KOPT-K1 (cell line): ENCODE measurements around the gene SOCS1.
A peak's percentile ranks its signal among the peaks of the same experiment; 100 is the strongest.

Experiments used
- H3K27ac ChIP-seq: fragments of 200-600 bp; sonication (generic); 2 replicates; pipeline ENCODE4 v1.5.1; 2016; ENCODE audit warnings: antibody characterized with exemption, mild to moderate bottlenecking, low read depth, low read length; ENCODE audit not compliant: poor library complexity, severe bottlenecking
- H3K36me3 ChIP-seq: fragments of 200-600 bp; sonication (generic); 2 replicates; pipeline ENCODE4 v1.5.1; 2017; ENCODE audit warnings: antibody characterized with exemption, mild to moderate bottlenecking, low read length, moderate library complexity; ENCODE audit not compliant: insufficient read depth
- H3K9me3 ChIP-seq: fragments of 200-600 bp; sonication (generic); 2 replicates; pipeline ENCODE4 v1.5.1; 2017; ENCODE audit warnings: antibody characterized with exemption, low read length, mild to moderate bottlenecking; ENCODE audit not compliant: insufficient read depth, poor library complexity, severe bottlenecking

SOCS1 gene

DNA sequence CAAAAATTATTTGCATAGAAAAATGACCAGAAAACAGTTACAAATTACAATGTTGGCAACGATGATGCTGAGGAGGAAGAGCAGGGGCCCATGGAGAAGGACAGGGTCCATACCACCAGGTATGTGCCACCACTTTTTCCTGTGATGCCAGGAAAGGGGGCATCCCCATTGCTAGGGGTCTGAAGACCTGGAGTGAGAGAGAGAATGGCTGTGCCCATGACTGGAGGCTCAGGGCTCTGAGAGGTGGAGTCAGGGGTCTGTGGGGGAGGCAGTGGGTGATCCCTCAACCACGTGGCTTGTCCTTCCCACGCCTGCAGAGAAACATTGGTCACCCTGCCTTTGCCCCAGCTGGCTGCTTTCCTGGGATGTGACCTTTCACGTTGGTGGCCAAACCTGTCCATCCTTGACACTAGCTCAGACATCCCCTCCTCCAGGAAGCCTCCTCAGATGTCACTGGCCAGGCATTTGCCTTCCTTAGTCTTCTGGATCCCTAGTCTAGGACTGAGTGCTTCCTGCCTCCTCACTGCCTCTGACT lies 51.4 kb downstream of the SOCS1 start:
- Histone ChIP-seq H3K36me3 (no peaks in the 10 kb centered on the region), H3K27ac (peak overlapping the region; percentile 13), H3K9me3 (peaks cover 14% of the 10 kb centered on the region)
